Natural killer cell treated with Interleukin-12 subunit alpha and Interleukin-12 subunit beta and Interleukin-15 and Interleukin-18, amount 100 ng/mL, for 72 hours (primary cell): ENCODE data around the gene NALCN. TPM values are rescaled to one million over a fixed set of nuclear protein-coding genes. Genes with fewer than 3 reads are reported as not detected.

Experiments used
- total RNA-seq, 2 donors: library from RNA; stranded (reverse); gene quantifications; one replicate each; pipeline ENCODE4 v1.2.3, GENCODE V29; 2022

Gene NALCN
- total RNA-seq, 2 donors from 2014 or later: not detected

Other genes with a start within 250 kb of the NALCN start
- not detected for gene ITGBL1, start 36.2 kb upstream of the NALCN start, total RNA-seq